Stimulated activated naive B cell treated with anti-CD40 and anti-IgM and Interleukin-4, amounts not matched to agents 10 μg/mL and 1 μg/mL and 100 μg/mL, for 72 hours (primary cell): Measurements from ENCODE around the gene KCNQ1OT1.

Experiments used
- ATAC-seq, 2 donors: fragments of 150-1000 bp; cut with Tn5 transposase; replicated peaks; 2 replicates each; pipeline ENCODE4 v1.10.0; 2021; ENCODE audit warnings: moderate library complexity in 1 of 2
- DNase-seq: peaks from one replicate; pipeline ENCODE4 v3.0.0; 2021
- H3K27ac Mint-ChIP-seq: one replicate; pipeline ENCODE4 v1.8.0; 2022; ENCODE audit warnings: mild to moderate bottlenecking, mixed read lengths
- H3K27me3 Mint-ChIP-seq, 2 donors: one replicate each; pipeline ENCODE4 v1.8.0; 2022; ENCODE audit warnings: mixed read lengths in 2 of 2
- H3K36me3 Mint-ChIP-seq, 2 donors: one replicate each; pipeline ENCODE4 v1.8.0; 2022; ENCODE audit warnings: mixed read lengths in 2 of 2, mild to moderate bottlenecking in 1 of 2
- H3K4me1 Mint-ChIP-seq, 2 donors: one replicate each; pipeline ENCODE4 v1.8.0; 2022; ENCODE audit warnings: mixed read lengths in 2 of 2, mild to moderate bottlenecking in 1 of 2
- H3K4me3 Mint-ChIP-seq, 2 donors: one replicate each; pipeline ENCODE4 v1.8.0; 2022; ENCODE audit warnings: mild to moderate bottlenecking in 2 of 2, mixed read lengths in 2 of 2, moderate library complexity in 1 of 2
- H3K9me3 Mint-ChIP-seq, 2 donors: one replicate each; pipeline ENCODE4 v1.8.0; 2022; ENCODE audit warnings: mixed read lengths in 2 of 2, mild to moderate bottlenecking in 1 of 2

Gene KCNQ1OT1

DNA sequence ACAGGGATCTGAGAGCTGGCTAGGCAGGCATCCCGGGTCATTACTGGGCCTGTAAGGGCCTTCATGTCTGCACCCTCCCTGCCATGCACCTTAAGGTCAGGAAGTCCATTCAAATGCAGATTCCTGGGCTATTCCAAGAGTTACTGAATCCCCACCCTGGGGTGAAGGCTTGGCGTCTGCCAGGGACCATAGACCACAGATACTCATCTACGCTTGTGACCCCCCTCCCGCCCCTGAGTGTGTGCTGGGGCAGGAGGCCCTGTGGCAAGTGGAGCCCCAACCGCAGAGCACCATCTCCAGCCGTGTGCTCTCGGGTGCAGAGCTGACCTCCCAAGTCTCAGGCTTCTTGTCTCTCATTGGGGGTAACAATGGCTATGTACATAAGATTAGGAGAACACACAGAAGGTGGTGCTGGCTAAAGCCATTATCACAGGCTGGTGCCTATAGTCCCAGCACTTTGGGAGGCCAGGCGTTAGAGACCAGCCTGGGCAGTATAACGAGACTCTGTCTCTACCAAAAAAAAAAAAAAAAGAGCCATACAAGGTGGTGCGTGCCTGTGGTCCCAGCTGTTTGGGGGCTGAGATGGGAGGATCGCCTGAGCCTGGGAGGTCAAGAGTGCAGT, 19.1 kb upstream of the KCNQ1OT1 start:
- H3K4me3 Mint-ChIP-seq: no peak overlapping the region
- no peaks in the 10 kb centered on the region for H3K9me3 Mint-ChIP-seq
- no peaks in the 10 kb centered on the region for H3K36me3 Mint-ChIP-seq
- H3K4me1 Mint-ChIP-seq: no peaks in the 10 kb centered on the region
- ATAC-seq: no peak
- no peak for DNase-seq
- no peak overlapping the region for H3K27ac Mint-ChIP-seq
- no peaks in the 10 kb centered on the region for H3K27me3 Mint-ChIP-seq

DNA sequence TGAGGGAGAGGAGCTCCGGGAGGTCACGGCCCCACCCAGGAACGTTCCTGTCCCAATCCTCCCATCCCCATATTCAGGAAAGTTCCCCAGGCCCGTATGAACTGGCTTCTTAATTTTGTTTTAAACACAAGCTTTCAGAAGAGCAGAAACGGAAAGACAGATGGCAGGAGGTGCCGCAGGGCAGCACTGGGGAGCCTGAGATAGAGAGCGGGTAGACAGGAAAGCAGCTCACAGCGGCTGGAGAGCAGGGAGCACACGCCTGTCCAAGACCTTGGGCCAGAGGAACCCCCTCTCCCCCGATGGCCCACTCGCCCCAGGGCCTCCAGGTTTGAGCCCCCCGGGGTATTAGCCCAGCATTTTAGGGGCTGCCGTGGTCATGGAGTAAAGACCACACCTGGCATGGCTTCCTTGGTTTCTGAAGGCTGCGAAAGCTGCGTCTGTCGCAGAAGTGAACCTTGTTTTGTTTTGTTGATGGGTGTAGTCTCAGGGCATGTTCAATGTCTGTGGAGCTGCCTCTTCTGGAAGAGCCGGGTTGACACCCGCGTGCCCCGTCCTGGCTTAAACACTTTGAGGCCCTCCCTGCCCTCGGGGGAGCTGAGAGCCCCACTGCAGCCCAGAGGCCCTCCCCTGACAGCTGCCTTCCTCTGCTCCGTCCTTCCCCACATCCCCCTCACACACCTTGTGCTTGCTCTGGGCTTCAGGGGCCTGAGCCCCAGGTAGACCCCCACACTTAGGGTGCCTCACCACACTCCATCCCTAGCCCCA, 17.9 kb upstream of the KCNQ1OT1 start:
- H3K4me3 Mint-ChIP-seq: no peak overlapping the region
- H3K9me3 Mint-ChIP-seq: no peaks in the 10 kb centered on the region
- H3K27ac Mint-ChIP-seq: no peak overlapping the region
- H3K4me1 Mint-ChIP-seq: no peaks in the 10 kb centered on the region
- no peaks in the 10 kb centered on the region for H3K36me3 Mint-ChIP-seq
- no peak for DNase-seq
- ATAC-seq: no peak
- H3K27me3 Mint-ChIP-seq: no peaks in the 10 kb centered on the region

DNA sequence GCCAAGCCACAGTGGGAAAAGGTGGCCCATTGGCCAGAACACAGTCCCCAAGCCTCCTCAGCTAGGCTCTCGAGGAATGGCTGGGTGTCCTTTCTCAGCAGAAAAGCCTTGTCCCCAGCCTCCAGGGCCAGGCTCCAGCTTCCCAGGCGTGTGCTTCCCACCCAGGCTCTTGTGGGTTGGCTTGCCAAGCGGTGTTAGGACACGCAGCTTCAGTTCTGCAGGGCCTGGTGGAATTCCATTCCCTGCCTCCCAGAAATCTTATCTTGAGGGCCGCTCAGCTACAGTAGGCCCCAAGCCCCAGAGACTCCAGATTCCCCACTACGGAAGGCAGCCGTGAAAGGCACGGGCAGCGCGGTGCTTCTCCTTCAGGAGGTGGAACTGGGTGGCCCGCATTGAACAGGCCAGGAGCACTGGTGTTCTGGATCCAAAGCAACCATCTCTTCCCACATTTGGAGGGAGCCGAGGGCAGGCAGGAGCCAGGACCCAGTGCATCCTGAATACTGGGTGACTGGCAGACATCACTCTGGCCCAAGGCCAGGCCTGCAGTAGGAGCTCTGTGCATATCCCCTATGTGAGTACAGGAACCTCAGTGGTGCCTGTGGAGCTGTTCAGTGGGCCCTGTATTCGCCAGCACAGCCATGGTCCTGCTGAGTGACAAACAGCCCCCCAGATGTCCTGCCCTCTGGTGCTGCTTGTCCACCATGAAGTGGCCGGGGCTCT, 16.7 kb upstream of the KCNQ1OT1 start:
- Mint-ChIP-seq H3K4me3 (no peak overlapping the region), H3K27ac (no peak overlapping the region), H3K27me3 (no peaks in the 10 kb centered on the region), H3K9me3 (no peaks in the 10 kb centered on the region), H3K36me3 (peaks cover 0 to under 1% of the 10 kb centered on the region in 2 donors), H3K4me1 (no peaks in the 10 kb centered on the region)
- DNase-seq (no peak), ATAC-seq (no peak)

DNA sequence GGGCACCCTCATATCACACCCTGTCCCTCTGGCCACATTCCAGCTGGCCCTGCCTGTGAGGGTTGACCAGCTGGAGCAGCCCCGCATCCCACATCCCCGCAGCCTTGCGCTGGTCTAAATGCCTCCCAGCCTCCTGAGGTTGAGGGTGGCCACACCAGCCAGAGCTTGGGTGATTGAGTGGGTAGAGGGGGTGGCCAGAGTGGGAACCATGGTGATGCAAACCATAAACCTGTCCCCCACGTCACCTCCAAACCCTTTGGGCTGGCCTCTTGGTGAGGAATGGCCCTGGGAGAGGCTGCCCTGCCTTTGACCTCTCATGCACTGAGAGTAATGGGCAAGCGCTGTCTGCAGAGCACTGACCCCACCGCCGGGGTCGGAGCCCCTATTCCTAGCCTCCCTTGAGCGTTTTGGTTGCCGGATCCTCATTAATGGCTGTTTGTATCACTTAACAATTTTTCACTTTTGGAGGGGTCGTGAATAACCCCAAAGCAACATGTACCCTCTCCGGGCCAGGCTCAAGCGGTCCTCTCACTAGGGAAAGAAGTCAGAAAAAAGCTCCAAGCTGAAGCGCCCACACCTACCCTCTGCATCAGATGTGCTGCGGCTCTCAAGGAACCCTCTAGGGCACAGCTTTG, 16.0 kb upstream of the KCNQ1OT1 start:
- no peaks in the 10 kb centered on the region for H3K9me3 Mint-ChIP-seq
- no peak overlapping the region for H3K27ac Mint-ChIP-seq
- H3K4me3 Mint-ChIP-seq: no peak overlapping the region
- no peaks in the 10 kb centered on the region for H3K4me1 Mint-ChIP-seq
- no peaks in the 10 kb centered on the region for H3K27me3 Mint-ChIP-seq
- no peak for DNase-seq
- H3K36me3 Mint-ChIP-seq: peaks cover 3 to 5% of the 10 kb centered on the region in 2 donors
- ATAC-seq: no peak

DNA sequence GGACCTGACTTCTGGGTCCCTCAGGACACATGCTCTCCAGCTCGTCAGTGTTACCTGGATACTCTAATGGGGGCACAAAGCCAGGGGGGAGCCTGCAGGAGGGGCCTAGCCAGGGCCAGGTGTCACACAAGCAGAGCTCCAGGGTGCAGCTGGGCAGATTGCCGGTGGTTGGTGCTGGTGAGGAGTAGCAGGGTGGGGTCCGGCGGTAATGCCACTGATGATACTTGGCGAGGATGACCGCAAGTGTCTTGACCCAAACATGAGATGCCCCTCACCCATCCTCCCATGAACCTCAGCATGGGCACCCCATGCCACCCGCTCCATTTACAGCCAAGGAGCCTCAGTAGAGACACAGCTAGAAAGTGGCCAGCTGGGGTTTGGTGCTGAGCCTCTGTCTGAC, 15.1 kb upstream of the KCNQ1OT1 start:
- Mint-ChIP-seq H3K4me3 (no peak overlapping the region), H3K36me3 (peaks cover 5 to 10% of the 10 kb centered on the region in 2 donors), H3K9me3 (peaks cover 0 to 4% of the 10 kb centered on the region in 2 donors)

DNA sequence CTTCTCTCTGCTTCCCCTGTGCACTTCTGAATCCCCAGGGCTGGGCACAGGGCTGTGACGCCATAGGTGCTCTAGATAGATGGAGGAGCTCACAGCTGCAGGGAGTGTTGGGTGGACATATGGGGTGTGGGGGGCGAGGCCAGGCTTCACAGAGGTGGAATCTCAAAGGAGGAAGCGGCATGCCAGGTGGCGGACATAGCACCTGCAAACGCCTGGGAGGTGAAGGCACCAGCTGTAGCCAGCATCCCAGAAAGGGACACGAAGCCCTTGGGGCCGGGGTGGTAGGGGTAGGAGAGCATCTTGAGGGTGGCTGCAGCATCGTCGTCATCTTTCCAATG, 14.6 kb upstream of the KCNQ1OT1 start:
- H3K27me3 Mint-ChIP-seq: peaks cover 0 to 3% of the 10 kb centered on the region in 2 donors

More for the DNA sequence above, 15.1 kb upstream of the KCNQ1OT1 start:
- DNase-seq (no peak), ATAC-seq (no peak)
- H3K4me1 Mint-ChIP-seq: no peaks in the 10 kb centered on the region
- no peak overlapping the region for H3K27ac Mint-ChIP-seq
- no peaks in the 10 kb centered on the region for H3K27me3 Mint-ChIP-seq

DNA sequence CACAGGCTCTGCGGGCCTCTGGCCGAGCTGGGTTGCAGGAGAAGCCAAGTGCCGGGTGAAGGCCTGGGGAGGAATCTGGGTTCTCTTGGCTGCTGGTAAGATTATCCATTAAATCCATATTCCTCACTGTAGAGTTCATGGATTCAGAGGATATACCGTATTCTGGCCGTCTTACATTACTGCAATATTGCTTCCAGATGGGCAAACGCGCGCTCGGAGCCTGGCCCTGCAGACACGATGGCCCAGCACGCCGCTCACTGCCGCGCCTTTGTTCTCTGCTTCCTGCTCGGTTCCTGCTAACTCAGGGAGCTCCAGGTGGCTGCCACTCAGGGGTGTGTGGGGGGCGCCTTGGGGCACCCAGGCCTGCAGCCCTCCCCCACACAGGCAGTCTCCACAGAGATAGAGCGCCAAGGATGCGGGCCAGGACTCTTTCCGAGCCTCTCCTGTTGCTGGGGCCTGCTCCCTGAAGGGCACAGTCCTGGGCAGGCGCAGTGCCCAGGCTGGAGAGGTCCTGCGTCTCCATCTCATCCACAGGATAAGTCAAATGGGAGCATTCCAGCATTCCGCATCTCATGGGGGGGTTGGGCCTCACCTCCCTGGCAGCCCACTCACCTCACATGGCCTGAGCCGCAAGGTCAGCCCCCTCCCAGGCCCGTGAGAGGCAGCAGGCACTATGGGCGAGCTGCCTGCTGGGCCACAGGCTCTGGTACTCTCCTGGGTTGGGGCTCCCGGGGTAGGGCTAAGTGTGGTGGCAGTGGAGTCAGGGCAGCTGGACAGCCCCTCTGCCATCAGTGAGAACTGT, 14.1 kb upstream of the KCNQ1OT1 start:
- Mint-ChIP-seq H3K4me1 (no peaks in the 10 kb centered on the region), H3K27me3 (peaks cover 0 to 3% of the 10 kb centered on the region in 2 donors), H3K4me3 (no peak overlapping the region), H3K27ac (no peak overlapping the region), H3K36me3 (peaks cover 5 to 16% of the 10 kb centered on the region in 2 donors), H3K9me3 (peaks cover 5% of the 10 kb centered on the region in 2 donors)
- no peak for ATAC-seq
- DNase-seq: no peak

More for the DNA sequence above, 14.6 kb upstream of the KCNQ1OT1 start:
- no peaks in the 10 kb centered on the region for H3K4me1 Mint-ChIP-seq
- no peak overlapping the region for H3K4me3 Mint-ChIP-seq
- H3K36me3 Mint-ChIP-seq: peaks cover 5 to 14% of the 10 kb centered on the region in 2 donors
- ATAC-seq (no peak), DNase-seq (no peak)
- peaks cover 4 to 5% of the 10 kb centered on the region in 2 donors for H3K9me3 Mint-ChIP-seq
- H3K27ac Mint-ChIP-seq: no peak overlapping the region

DNA sequence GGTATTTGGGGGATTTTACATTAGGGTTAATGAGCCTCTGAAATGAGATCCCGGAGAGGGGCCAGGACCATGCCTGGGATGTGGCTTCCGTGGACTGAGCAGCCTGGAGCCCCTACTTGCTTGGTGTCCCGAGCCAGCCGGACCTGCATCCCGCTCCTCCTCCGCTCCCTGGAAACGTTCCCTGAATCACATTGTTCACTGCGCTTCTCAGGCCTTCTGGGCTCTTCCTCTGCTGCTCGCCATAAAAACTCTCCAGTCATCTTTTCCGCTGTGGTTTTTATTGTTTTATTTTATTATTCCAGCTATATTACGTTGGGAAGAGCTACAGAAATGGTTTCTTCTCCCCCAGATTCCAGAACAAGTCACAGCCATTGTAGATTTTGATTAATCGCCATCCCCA, 13.3 kb upstream of the KCNQ1OT1 start:
- no peak overlapping the region for H3K27ac Mint-ChIP-seq
- no peak overlapping the region for H3K4me3 Mint-ChIP-seq
- peaks cover 5 to 16% of the 10 kb centered on the region in 2 donors for H3K36me3 Mint-ChIP-seq
- ATAC-seq: no peak
- no peaks in the 10 kb centered on the region for H3K4me1 Mint-ChIP-seq
- no peak for DNase-seq
- H3K9me3 Mint-ChIP-seq: peaks cover 5% of the 10 kb centered on the region in 2 donors
- H3K27me3 Mint-ChIP-seq: peaks cover 0 to 3% of the 10 kb centered on the region in 2 donors

DNA sequence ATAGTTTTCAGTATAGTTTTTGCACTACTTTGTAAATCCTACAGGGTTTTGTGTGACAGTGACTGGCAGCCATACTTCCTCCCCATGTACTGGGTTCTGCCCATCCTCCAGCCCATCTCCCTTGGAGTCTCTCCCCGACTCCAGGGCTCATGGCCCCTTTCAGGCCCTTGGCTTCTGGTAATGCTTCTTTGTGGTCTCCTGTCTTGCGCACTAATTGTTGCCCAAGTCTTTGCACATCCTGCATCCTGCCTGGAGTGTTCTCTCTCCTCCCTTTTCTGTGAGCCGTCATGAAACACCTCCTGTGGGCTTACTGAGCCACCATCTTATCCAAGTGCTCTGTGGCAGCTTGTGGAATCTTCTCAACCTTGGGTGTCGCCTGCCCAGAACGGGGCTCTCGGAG, 11.4 kb upstream of the KCNQ1OT1 start:
- no peak for ATAC-seq

DNA sequence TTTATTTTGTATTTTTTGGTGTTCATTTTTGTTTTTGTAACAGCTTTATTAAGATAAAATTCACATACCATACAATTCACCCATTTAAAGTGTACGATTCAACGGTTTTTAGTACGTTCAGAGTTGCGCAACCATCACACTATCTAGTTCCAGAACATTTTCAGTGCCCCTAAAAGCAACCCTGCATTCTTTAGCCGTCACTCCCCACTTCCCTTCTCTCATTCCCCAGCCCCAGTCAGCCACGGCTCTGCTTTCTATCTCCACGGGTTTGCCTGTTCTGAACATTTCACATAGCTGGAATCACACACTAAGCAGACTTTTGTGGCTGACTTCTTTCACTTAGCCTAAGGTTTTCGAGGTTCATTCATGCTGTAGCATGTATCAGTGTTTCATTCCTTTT, 9.6 kb upstream of the KCNQ1OT1 start:
- Mint-ChIP-seq H3K27ac (no peak overlapping the region), H3K27me3 (peaks cover under 1 to 3% of the 10 kb centered on the region in 2 donors), H3K4me1 (peaks cover 1% of the 10 kb centered on the region in 2 donors), H3K4me3 (no peak overlapping the region), H3K9me3 (peaks cover 10 to 15% of the 10 kb centered on the region in 2 donors), H3K36me3 (peaks cover 8 to 31% of the 10 kb centered on the region in 2 donors)
- ATAC-seq (no peak), DNase-seq (no peak)

More for the DNA sequence above, 11.4 kb upstream of the KCNQ1OT1 start:
- H3K4me3 Mint-ChIP-seq: no peak overlapping the region
- peaks cover 5 to 22% of the 10 kb centered on the region in 2 donors for H3K36me3 Mint-ChIP-seq
- no peak for DNase-seq
- H3K27me3 Mint-ChIP-seq: peaks cover 0 to 3% of the 10 kb centered on the region in 2 donors
- H3K4me1 Mint-ChIP-seq: no peaks in the 10 kb centered on the region
- H3K9me3 Mint-ChIP-seq: peaks cover 5 to 9% of the 10 kb centered on the region in 2 donors
- H3K27ac Mint-ChIP-seq: no peak overlapping the region

DNA sequence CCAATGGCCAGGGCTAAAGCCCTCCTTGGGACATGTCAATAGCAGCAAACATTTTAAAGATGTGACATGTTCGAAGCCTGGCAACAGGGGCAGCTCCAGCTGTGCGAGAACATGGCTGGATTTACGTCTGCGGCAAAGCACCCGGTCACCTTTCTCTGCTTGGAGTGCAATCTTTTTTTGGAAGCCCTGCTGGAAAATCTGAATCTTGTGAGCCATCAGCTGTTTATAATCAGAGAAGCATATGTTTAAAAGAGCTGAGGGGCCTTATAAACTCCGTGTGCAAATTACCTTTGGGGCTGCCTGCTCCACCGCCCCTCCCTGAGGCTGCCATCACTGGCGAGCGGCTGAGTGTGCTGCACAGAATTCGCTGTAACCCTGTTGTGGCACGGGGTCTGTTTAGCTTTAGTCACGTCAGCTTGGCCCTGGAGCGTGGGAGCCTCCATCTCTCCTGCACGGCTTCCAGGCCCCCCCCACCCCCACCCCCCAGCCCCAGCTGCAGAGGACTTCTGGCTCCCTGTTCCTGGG, 9.0 kb upstream of the KCNQ1OT1 start:
- ATAC-seq (no peak), DNase-seq (no peak)
- peaks cover 8 to 35% of the 10 kb centered on the region in 2 donors for H3K36me3 Mint-ChIP-seq
- H3K4me1 Mint-ChIP-seq: peaks cover 6 to 7% of the 10 kb centered on the region in 2 donors
- peaks cover 3 to 5% of the 10 kb centered on the region in 2 donors for H3K27me3 Mint-ChIP-seq
- H3K9me3 Mint-ChIP-seq: peaks cover 10 to 15% of the 10 kb centered on the region in 2 donors
- no peak overlapping the region for H3K4me3 Mint-ChIP-seq
- H3K27ac Mint-ChIP-seq: no peak overlapping the region

DNA sequence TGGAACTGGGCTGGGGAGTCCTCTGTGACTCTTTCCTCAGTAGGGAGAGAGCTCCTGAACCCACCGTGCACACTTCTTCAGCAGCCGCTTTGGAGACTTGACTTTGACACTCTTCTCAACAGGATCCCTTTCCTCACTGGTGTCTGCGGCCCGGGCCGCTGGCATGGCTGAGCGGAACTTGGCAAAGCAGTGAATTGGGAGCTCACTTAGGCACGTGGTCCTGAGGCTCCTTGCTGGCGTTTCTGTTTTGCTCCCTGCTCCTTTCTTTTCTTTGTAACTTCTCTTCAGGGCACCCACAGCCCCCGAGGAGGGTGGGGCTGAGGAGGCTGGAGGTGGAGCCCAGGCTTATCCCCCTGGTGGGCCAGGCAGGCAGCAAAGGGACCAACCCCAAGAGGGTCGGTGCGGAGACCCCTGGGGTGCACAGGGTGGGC, 8.4 kb upstream of the KCNQ1OT1 start:
- no peak for ATAC-seq
- no peak for DNase-seq
- no peak overlapping the region for H3K27ac Mint-ChIP-seq

DNA sequence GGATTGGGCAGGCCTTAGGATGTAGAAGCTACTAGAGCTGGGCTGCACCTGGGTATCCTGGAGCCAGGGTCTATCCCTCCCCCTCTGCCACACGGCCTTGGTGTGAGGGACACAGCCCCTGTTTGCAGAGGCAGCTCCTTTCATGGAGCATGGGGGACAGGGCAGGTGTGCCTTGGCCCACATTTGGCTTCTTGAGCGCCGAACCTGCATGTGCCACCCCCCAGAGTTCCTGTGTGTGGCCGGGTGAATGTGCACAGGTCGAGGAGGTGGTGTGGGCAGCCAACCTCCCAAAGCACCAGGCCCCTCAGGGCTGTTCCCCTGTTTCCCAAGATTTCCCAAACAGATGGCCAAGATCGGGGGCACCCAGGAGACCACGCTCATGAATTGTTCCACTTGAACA, 7.9 kb upstream of the KCNQ1OT1 start:
- H3K36me3 Mint-ChIP-seq: peaks cover 8 to 35% of the 10 kb centered on the region in 2 donors
- peaks cover 3 to 5% of the 10 kb centered on the region in 2 donors for H3K27me3 Mint-ChIP-seq
- DNase-seq: no peak
- peaks cover 10 to 17% of the 10 kb centered on the region in 2 donors for H3K4me1 Mint-ChIP-seq
- no peak overlapping the region for H3K27ac Mint-ChIP-seq
- H3K4me3 Mint-ChIP-seq: no peak overlapping the region
- ATAC-seq: no peak
- peaks cover 10 to 15% of the 10 kb centered on the region in 2 donors for H3K9me3 Mint-ChIP-seq

More for the DNA sequence above, 8.4 kb upstream of the KCNQ1OT1 start:
- Mint-ChIP-seq H3K36me3 (peaks cover 8 to 35% of the 10 kb centered on the region in 2 donors), H3K27me3 (peaks cover 3 to 5% of the 10 kb centered on the region in 2 donors), H3K9me3 (peaks cover 10 to 15% of the 10 kb centered on the region in 2 donors), H3K4me1 (peaks cover 6 to 13% of the 10 kb centered on the region in 2 donors), H3K4me3 (no peak overlapping the region)
